Left cardiac atrium (tissue), 4 donors: ENCODE results near the gene CCDC74A. TPM values are rescaled to one million over a fixed set of nuclear protein-coding genes. Genes with fewer than 3 reads are reported as not detected.
"Not testable (repeated sequence)": the region's sequence is repeated elsewhere in the genome, so short reads cannot be mapped to it uniquely, and the experiment has no call there.

Experiments used
- ATAC-seq, 2 donors: fragments of 200-7000 bp; cut with Tn5 transposase; one replicate each; pipeline ENCODE4 v1.9.1; 2020; ENCODE audit warnings: mild to moderate bottlenecking in 2 of 2, moderate library complexity in 2 of 2
- DNase-seq: peaks from one replicate; pipeline ENCODE4 v3.0.0-alpha.2; 2020
- intact Hi-C, 2 donors: fragments of 100-400 bp; cut with DNase I; formaldehyde crosslinking; loops; one replicate each; pipeline versions ENCODE4 v1.14.1 to v1.15.1; 2022 to 2023
- total RNA-seq, 2 donors: library from RNA; stranded (reverse); fragmentation: NEBNext Ultra II Directional; extraction: Animal tissue kit (Norgen Biotek cat#: 25700); gene quantifications; one replicate each; pipeline ENCODE4 v1.2.1, GENCODE V29; 2021
- donor health status: DM: no; HTN: yes; CAD: no.
- donor health status: DM: no; HTN: yes; CAD: no; lungs with severe emphysema.
- donor health status: DM: yes; HTN: yes; CAD: no.
- donor health status: Dilated cardiomyopathy.

CCDC74A gene
- total RNA-seq, 2 donors from 2014 or later = 0.71 to 0.94 TPM

- intact Hi-C loops, DNase-seq, ATAC-seq: not testable (repeated sequence)
Measured at GRCh38 chr2:131536841-131537240, 9.2 kb downstream of the CCDC74A start.

- intact Hi-C loops, DNase-seq: not testable (repeated sequence)
Measured at GRCh38 chr2:131538856-131539255, 11.2 kb downstream of the CCDC74A start.

GRCh38 chr2:131542438-131543384 is 15.0 kb downstream of the CCDC74A start:
- ATAC-seq (no peak), DNase-seq (no peak)
- intact Hi-C loops = no loop called here

More at GRCh38 chr2:131538856-131539255, 11.2 kb downstream of the CCDC74A start:
- not testable (repeated sequence) for ATAC-seq

- intact Hi-C loops = no loop called here
- DNase-seq (no peak), ATAC-seq (no peak)
Measured at GRCh38 chr2:131543385-131543891, 15.8 kb downstream of the CCDC74A start.

- ATAC-seq, DNase-seq, intact Hi-C loops: not testable (repeated sequence)
Measured at GRCh38 chr2:131544006-131544812, 16.5 kb downstream of the CCDC74A start.

GRCh38 chr2:131544813-131545165 is 17.1 kb downstream of the CCDC74A start:
- intact Hi-C loops, DNase-seq, ATAC-seq: not testable (repeated sequence)

- no peak for ATAC-seq
Measured at GRCh38 chr2:131552871-131553270, 25.2 kb downstream of the CCDC74A start.

GRCh38 chr2:131556998-131557397 is 29.3 kb downstream of the CCDC74A start:
- DNase-seq (no peak), ATAC-seq (no peak)
- intact Hi-C loops = no loop called here

More at GRCh38 chr2:131552871-131553270, 25.2 kb downstream of the CCDC74A start:
- intact Hi-C loops = no loop called here
- DNase-seq = no peak

- intact Hi-C loops = no loop called here
- DNase-seq = no peak
- ATAC-seq = no peak
Measured at GRCh38 chr2:131557558-131558321, 30.1 kb downstream of the CCDC74A start.

GRCh38 chr2:131566371-131566770 is 38.7 kb downstream of the CCDC74A start:
- ATAC-seq = no peak
- intact Hi-C loops = no loop called here

GRCh38 chr2:131567891-131568290 is 40.2 kb downstream of the CCDC74A start:
- no peak for ATAC-seq
- intact Hi-C loops = no loop called here

More at GRCh38 chr2:131566371-131566770, 38.7 kb downstream of the CCDC74A start:
- no peak for DNase-seq

GRCh38 chr2:131568401-131568800 is 40.7 kb downstream of the CCDC74A start:
- intact Hi-C loops, DNase-seq, ATAC-seq: not testable (repeated sequence)

More at GRCh38 chr2:131567891-131568290, 40.2 kb downstream of the CCDC74A start:
- no peak for DNase-seq

GRCh38 chr2:131572175-131572574 is 44.5 kb downstream of the CCDC74A start:
- no peak for ATAC-seq
- intact Hi-C loops = no loop called here
- DNase-seq = no peak

- DNase-seq (no peak), ATAC-seq (no peak)
- intact Hi-C loops = no loop called here
Measured at GRCh38 chr2:131577812-131578211, 50.1 kb downstream of the CCDC74A start.

GRCh38 chr2:131580187-131580586 is 52.5 kb downstream of the CCDC74A start:
- intact Hi-C loops = no loop called here
- ATAC-seq = no peak

More at GRCh38 chr2:131580187-131580586, 52.5 kb downstream of the CCDC74A start:
- no peak for DNase-seq
